ENCODE measurements around the gene ST6GALNAC6. TPM values are rescaled to one million over a fixed set of nuclear protein-coding genes. Genes with fewer than 3 reads are reported as not detected.

Gene ST6GALNAC6
- total RNA-seq, 2 experiments from 2014 or later: 36.9 to 38.8 TPM

DNA sequence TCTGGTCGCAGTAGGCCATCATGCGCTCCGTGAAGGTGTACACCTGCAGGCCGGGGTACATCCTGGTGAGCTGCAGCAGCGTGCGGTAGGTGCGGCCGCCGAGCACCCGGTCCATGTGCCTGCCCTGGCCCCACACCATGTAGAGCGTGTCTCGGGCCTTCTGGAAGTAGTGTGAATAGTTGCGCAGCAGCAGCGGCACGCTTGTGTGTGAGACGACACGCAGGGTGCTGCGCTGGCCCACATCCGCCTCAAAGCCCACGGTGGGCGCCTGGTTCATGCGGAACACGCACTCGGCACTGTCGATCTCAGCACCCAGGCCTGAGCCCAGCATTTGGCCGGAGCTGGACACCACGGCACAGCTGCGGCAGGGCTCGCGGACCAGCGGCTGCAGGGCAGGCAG lies 12.9 kb upstream of the ST6GALNAC6 start:
- no peaks in the 10 kb centered on the region for H3K27me3 Mint-ChIP-seq
- H3K36me3 Mint-ChIP-seq (ENCODE audit: low read depth): peaks cover 34% of the 10 kb centered on the region
- no peak for DNase-seq
- ChIA-PET CTCF (no interaction called here), POLR2A (interaction anchor here (0.9 to 1.1 kb wide), 2 partner anchors 9 to 14 kb away, joined by 3 to 4 read pairs; no protein-coding TSS in a partner anchor)
- H3K4me3 Mint-ChIP-seq: no peak overlapping the region
- TF ChIP-seq, protein P1, sequence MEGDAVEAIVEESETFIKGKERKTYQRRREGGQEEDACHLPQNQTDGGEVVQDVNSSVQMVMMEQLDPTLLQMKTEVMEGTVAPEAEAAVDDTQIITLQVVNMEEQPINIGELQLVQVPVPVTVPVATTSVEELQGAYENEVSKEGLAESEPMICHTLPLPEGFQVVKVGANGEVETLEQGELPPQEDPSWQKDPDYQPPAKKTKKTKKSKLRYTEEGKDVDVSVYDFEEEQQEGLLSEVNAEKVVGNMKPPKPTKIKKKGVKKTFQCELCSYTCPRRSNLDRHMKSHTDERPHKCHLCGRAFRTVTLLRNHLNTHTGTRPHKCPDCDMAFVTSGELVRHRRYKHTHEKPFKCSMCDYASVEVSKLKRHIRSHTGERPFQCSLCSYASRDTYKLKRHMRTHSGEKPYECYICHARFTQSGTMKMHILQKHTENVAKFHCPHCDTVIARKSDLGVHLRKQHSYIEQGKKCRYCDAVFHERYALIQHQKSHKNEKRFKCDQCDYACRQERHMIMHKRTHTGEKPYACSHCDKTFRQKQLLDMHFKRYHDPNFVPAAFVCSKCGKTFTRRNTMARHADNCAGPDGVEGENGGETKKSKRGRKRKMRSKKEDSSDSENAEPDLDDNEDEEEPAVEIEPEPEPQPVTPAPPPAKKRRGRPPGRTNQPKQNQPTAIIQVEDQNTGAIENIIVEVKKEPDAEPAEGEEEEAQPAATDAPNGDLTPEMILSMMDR (IDR thresholded peaks at IDR 0.05): no peak
- H3K9me3 Mint-ChIP-seq: no peaks in the 10 kb centered on the region
- peaks cover 44% of the 10 kb centered on the region for H3K4me1 Mint-ChIP-seq (ENCODE audit: low read depth)
- H3K27ac Mint-ChIP-seq: peak overlapping the region; percentile 90
- intact Hi-C loops (cut with micrococcal nuclease): no loop called here
- ATAC-seq: no peak

DNA sequence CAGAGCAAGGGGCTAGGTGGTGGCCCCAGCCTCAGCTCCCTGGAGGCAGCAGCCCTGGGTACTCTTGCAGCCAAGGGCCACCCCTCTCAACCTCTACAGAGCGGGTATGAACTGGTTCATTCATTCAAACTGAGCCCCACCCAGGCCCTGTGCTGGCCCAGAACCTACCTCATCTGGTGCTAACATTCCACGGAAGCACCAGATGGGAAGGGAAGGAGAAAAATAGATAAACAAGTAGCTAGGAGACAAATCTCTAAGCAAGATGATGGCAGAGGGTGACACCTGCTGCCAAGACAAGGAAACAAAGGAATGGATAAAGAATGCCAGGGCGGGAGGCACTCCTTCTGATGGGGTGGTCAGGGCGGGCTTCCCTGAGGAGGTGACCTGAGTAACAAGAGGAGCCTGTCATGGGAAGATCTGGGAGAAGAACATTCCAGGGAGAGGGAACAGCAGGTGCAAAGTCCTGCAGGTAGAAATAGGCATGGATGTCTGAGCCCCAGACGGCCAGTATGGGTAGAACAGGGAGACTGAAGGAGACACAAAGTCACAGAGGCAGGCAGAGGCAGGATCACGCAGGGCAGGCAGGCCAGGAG lies 11.3 kb upstream of the ST6GALNAC6 start:
- intact Hi-C loops (cut with micrococcal nuclease): no loop called here
- Mint-ChIP-seq H3K4me1 (ENCODE audit: low read depth) (peaks cover 54% of the 10 kb centered on the region), H3K36me3 (ENCODE audit: low read depth) (peaks cover 37% of the 10 kb centered on the region)

DNA sequence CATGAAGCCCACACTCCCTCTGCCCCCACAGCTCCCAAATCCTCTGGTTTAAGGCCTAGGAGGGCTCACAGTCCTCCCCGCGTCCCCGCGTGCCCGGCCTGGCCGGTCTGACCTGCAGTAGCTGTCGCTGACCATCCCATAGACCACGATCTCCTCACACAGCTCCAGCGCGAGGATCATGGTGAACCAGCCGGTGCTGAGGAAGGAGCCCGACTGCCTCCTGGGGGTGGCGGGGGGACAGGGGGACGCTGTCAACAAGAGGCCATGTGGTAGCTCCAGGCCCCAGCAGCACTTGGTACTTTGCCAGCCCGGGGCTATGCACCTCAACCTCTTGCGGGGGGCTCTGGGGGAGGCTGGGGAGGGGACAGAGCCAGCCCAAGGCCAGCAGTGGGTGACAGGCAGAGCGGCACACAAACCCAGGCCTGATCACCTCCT lies 10.5 kb upstream of the ST6GALNAC6 start:
- Mint-ChIP-seq H3K36me3 (ENCODE audit: low read depth) (peaks cover 36% of the 10 kb centered on the region), H3K27ac (peak overlapping the region; percentile 59), H3K4me1 (ENCODE audit: low read depth) (peaks cover 57% of the 10 kb centered on the region), H3K4me3 (no peak overlapping the region), H3K27me3 (no peaks in the 10 kb centered on the region), H3K9me3 (no peaks in the 10 kb centered on the region)
- no peak for ATAC-seq
- no peak for DNase-seq
- POLR2A ChIA-PET: interaction anchor here (1.0 to 1.1 kb wide), 2 partner anchors 22 to 126 kb away, joined by 3 read pairs; no protein-coding TSS in a partner anchor
- intact Hi-C loops (cut with micrococcal nuclease): no loop called here
- TF ChIP-seq, protein P1 (IDR thresholded peaks at IDR 0.05): no peak
- CTCF ChIA-PET: interaction anchor here (1.0 to 1.1 kb wide), 2 partner anchors 11 to 98 kb away, joined by 3 read pairs; no protein-coding TSS in a partner anchor

More for the DNA sequence above, 11.3 kb upstream of the ST6GALNAC6 start:
- no peak for ATAC-seq
- TF ChIP-seq, protein P1 (IDR thresholded peaks at IDR 0.05): no peak
- Mint-ChIP-seq H3K4me3 (peak overlapping the region; percentile 39), H3K27me3 (no peaks in the 10 kb centered on the region), H3K27ac (peak overlapping the region; percentile 90), H3K9me3 (no peaks in the 10 kb centered on the region)
- CTCF ChIA-PET: interaction anchor here (1.0 to 1.1 kb wide), 2 partner anchors 10 to 99 kb away, joined by 3 read pairs; no protein-coding TSS in a partner anchor
- POLR2A ChIA-PET: no interaction called here
- DNase-seq: no peak

DNA sequence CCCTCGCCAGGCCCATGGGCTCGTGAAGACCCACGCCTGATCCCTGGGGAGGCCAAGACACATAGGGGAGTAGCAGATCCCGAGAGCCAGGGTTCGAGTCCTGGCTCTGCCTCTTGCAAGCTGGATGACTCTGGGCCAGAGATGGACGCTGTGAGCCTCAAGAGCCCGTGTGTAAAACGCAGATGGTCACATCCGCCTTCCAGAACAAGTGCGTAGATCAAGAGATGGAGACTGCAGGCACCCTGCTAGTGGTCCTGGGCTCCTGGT lies 9.2 kb upstream of the ST6GALNAC6 start:
- Mint-ChIP-seq H3K27me3 (no peaks in the 10 kb centered on the region), H3K36me3 (ENCODE audit: low read depth) (peaks cover 35% of the 10 kb centered on the region), H3K4me3 (no peak overlapping the region), H3K4me1 (ENCODE audit: low read depth) (peaks cover 60% of the 10 kb centered on the region), H3K27ac (no peak overlapping the region), H3K9me3 (no peaks in the 10 kb centered on the region)
- intact Hi-C loops (cut with micrococcal nuclease): no loop called here
- ChIA-PET POLR2A (no interaction called here), CTCF (interaction anchor here (1.0 kb wide), 1 partner anchor 13 kb away, joined by 3 read pairs; no protein-coding TSS in a partner anchor)
- ATAC-seq (no peak), DNase-seq (no peak)
- TF ChIP-seq, protein P1 (IDR thresholded peaks at IDR 0.05): no peak

DNA sequence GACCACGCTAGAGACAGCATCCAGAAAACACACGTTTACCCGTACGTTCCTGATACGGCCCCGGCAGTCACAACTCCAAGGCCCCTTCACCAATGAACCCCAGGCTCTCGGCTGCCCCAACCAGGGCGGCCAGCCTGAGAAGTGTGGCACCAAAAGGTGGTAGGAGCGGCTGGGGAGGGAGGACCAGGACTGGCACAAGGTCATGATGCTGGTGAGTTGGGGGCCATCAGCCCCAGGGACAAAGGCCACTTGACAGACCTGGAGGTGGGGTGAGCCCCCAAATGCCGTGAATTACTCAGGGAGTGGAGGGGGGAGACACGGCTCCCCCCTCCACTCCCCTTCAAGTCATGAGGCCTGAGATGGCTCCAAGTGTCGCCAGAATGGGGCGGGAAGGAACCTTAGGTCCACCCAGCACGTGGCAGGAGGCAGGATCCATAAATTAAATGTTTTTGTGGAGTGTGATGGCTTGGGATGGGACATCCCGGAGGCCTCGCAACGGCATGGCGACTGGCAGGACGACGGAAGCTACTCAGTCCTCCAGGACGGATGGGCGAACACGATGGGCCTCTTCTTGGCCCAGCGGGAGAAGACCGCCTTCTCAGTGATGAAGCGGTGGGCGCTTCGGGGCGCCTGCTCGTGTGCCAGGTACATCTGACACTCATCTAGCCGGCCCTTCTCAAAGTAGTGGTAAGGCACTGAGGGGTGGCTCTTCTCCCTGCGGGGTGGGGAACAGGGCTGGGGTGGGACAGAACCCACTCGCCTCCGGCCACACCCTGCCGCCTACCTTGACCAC lies 8.7 kb upstream of the ST6GALNAC6 start:
- peaks cover 64% of the 10 kb centered on the region for H3K4me1 Mint-ChIP-seq (ENCODE audit: low read depth)
- intact Hi-C loops (cut with micrococcal nuclease): no loop called here
- ATAC-seq (no peak), DNase-seq (no peak)
- no peak overlapping the region for H3K4me3 Mint-ChIP-seq
- peaks cover 33% of the 10 kb centered on the region for H3K36me3 Mint-ChIP-seq (ENCODE audit: low read depth)
- no peaks in the 10 kb centered on the region for H3K9me3 Mint-ChIP-seq
- ChIA-PET CTCF (interaction anchor here (1.0 to 2.0 kb wide), 2 partner anchors 9 to 13 kb away, joined by 3 to 9 read pairs; partner anchors contain the start of gene ST6GALNAC4), POLR2A (interaction anchor here (1.0 to 4.9 kb wide), 2 partner anchors 9 to 14 kb away, joined by 6 to 57 read pairs; partner anchors contain the start of gene ST6GALNAC4)
- peak overlapping the region; percentile 68 for H3K27ac Mint-ChIP-seq
- TF ChIP-seq, protein P1 (IDR thresholded peaks at IDR 0.05): no peak
- no peaks in the 10 kb centered on the region for H3K27me3 Mint-ChIP-seq
